Measurements from ENCODE around the gene TRIM46.

DNA sequence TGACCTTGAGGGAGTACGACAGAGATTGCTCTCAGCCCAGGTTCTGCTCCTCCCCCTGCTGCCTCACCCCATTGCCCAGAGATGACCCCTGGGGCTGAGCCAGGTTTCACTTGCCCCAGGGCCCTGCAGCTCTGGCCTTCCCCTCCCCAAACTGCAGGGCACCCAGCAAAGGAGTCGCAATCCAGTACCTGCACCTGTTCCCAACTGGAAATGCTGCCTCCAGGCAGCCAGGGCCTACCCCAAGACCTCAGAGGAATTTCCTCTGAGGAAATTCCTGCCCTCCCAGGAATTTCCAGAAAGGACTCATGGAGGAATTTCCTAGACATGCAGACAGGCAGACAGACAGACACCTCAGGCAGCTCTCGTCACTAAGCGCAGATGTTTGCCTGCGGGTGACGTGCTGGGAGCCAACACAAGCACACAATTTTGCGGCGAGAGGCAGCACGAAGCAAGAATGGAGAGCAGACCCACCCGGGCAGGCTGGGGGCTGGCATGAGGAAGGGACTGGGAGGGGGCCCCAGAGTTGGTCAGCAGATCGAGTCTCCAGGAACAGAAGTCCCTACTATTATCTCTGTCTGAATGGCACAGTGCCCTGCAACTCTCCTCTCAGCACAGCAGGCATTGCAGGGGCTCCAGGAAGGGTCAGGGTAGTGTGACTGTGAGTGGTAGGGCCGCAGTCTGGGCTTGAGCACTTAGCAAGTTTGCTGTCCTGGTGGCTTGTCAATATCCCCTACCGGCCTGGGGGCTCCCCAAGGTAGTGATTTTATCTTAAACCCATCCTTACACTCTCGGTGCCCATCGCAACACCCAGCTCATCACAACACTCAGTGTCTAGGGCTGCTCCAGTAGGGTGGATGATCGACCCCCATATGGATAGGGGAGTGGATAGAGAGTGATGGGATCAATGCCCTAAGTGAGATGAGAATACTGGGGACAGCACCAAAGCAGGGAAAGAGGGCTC lies 48.9 kb upstream of the TRIM46 start:
- TF ChIP-seq, protein P1, sequence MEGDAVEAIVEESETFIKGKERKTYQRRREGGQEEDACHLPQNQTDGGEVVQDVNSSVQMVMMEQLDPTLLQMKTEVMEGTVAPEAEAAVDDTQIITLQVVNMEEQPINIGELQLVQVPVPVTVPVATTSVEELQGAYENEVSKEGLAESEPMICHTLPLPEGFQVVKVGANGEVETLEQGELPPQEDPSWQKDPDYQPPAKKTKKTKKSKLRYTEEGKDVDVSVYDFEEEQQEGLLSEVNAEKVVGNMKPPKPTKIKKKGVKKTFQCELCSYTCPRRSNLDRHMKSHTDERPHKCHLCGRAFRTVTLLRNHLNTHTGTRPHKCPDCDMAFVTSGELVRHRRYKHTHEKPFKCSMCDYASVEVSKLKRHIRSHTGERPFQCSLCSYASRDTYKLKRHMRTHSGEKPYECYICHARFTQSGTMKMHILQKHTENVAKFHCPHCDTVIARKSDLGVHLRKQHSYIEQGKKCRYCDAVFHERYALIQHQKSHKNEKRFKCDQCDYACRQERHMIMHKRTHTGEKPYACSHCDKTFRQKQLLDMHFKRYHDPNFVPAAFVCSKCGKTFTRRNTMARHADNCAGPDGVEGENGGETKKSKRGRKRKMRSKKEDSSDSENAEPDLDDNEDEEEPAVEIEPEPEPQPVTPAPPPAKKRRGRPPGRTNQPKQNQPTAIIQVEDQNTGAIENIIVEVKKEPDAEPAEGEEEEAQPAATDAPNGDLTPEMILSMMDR (IDR thresholded peaks at IDR 0.05) = no peak
- no peak for TF ChIP-seq ZFX (IDR thresholded peaks at IDR 0.05; ENCODE audit: borderline replicate concordance)
